ENCODE data around the gene OR10A4. TPM values are rescaled to one million over a fixed set of nuclear protein-coding genes. Genes with fewer than 3 reads are reported as not detected.
A peak's percentile ranks its signal among the peaks of the same experiment; 100 is the strongest.

The OR10A4 gene
- total RNA-seq, 1 donor from 2014 or later = not detected

DNA sequence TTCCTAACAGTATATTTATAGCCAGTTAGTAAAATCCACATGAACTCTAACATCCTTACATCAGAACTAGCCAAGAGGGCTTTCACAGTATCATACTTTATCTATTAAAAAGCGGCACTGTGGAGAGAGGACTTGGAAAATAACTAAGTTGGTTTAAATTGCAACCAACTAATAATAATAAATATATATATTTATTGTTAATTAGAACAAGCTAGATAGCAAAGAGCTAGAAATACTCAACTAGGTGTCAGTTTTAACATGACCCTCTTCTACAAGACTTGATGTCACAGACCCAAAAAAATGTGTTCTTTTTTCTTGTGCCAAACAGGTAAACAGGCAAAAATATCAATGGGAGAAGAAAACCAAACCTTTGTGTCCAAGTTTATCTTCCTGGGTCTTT is 44.3 kb downstream of the OR10A4 start, which contains the start of gene OR2D3:
Gene OR2D3 (plus strand): TSS at position 301 of the 400 bp plus-strand sequence. CDS start 0 bp downstream, at position 301.
- DNase-seq (ENCODE audit: low read depth, low spot score) = no peak
- Mint-ChIP-seq H3K4me3 (no peak within 1 kb of the TSS), H3K4me1 (peaks cover 4% of the 10 kb centered on the region), H3K27ac (ENCODE audit: unreplicated experiment) (no peak within 1 kb of the TSS), H3K9me3 (no peaks in the 10 kb centered on the region), H3K36me3 (ENCODE audit: low read depth) (no peaks in the 10 kb centered on the region), H3K27me3 (ENCODE audit: low read depth) (no peaks in the 10 kb centered on the region)
- TF ChIP-seq, protein P1, sequence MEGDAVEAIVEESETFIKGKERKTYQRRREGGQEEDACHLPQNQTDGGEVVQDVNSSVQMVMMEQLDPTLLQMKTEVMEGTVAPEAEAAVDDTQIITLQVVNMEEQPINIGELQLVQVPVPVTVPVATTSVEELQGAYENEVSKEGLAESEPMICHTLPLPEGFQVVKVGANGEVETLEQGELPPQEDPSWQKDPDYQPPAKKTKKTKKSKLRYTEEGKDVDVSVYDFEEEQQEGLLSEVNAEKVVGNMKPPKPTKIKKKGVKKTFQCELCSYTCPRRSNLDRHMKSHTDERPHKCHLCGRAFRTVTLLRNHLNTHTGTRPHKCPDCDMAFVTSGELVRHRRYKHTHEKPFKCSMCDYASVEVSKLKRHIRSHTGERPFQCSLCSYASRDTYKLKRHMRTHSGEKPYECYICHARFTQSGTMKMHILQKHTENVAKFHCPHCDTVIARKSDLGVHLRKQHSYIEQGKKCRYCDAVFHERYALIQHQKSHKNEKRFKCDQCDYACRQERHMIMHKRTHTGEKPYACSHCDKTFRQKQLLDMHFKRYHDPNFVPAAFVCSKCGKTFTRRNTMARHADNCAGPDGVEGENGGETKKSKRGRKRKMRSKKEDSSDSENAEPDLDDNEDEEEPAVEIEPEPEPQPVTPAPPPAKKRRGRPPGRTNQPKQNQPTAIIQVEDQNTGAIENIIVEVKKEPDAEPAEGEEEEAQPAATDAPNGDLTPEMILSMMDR (conservative IDR thresholded peaks at IDR 0.05) = no peak

DNA sequence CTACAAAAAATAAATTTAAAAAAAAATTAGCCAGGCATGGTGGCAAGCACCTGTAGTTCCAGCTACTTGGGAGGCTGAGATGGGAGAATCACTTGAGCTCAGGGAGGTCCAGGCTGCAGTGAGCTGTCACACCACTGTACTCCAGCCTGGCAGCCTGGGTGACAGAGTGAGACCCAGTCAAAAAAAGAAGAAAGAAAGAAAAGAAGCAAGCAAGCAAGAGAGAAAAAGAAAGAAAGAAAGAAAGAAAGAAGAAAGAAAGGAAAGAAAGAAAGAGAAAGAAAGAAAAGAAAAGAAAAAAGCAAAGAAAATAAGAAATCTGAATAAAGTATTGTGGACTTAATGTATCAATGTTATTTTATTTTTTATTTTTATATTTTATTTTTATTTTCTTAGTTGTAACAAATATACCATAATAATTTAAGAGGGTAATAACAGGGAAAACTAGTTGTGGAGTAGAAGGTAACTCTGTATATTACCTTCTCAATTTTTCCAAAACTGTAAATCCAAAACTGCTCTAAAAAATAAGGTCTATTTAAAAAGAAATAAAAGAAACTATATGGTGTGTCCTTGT is 48.7 kb downstream of the OR10A4 start:
- H3K27me3 Mint-ChIP-seq (ENCODE audit: low read depth) = no peaks in the 10 kb centered on the region
- no peak overlapping the region for H3K27ac Mint-ChIP-seq (ENCODE audit: unreplicated experiment)
- peak overlapping the region; percentile 98 for H3K4me3 Mint-ChIP-seq
- H3K4me1 Mint-ChIP-seq = peaks cover 32% of the 10 kb centered on the region
- H3K9me3 Mint-ChIP-seq = no peaks in the 10 kb centered on the region
- TF ChIP-seq, protein P1 (conservative IDR thresholded peaks at IDR 0.05) = no peak
- H3K36me3 Mint-ChIP-seq (ENCODE audit: low read depth) = no peaks in the 10 kb centered on the region
- no peak for DNase-seq (ENCODE audit: low read depth, low spot score)

DNA sequence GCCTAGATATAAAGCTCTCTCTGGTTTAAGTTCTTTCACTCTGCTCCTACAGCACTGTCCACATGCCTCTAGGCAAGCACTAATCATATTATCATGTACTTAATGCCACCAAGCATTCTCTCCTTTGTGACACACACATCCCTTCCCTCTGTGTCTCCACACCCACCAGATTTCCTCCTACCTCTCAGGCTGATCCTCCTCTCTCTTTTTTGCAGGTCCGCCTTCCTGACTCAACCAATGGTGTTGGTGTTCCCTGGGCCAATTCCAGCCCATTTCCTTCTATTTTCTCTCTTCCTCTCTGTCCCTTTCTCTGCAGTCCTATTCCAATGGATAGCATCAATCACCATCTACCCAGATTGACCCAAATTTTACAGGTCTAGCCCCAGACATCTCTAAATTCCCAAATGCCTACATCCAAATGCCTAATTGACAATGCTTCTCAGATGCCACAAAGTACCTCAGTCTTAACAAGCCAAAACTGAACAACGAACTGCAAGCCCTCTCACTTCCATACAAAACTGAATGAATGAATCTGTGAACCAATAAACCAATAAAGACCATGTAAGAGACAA is 49.3 kb downstream of the OR10A4 start:
- H3K36me3 Mint-ChIP-seq (ENCODE audit: low read depth) = no peaks in the 10 kb centered on the region
- H3K27ac Mint-ChIP-seq (ENCODE audit: unreplicated experiment) = peak overlapping the region; percentile 94
- H3K4me1 Mint-ChIP-seq = peaks cover 32% of the 10 kb centered on the region
- TF ChIP-seq, protein P1 (conservative IDR thresholded peaks at IDR 0.05) = no peak
- H3K4me3 Mint-ChIP-seq = peak overlapping the region; percentile 98
- no peaks in the 10 kb centered on the region for H3K9me3 Mint-ChIP-seq
- H3K27me3 Mint-ChIP-seq (ENCODE audit: low read depth) = no peaks in the 10 kb centered on the region
- DNase-seq (ENCODE audit: low read depth, low spot score) = peak; percentile 7

DNA sequence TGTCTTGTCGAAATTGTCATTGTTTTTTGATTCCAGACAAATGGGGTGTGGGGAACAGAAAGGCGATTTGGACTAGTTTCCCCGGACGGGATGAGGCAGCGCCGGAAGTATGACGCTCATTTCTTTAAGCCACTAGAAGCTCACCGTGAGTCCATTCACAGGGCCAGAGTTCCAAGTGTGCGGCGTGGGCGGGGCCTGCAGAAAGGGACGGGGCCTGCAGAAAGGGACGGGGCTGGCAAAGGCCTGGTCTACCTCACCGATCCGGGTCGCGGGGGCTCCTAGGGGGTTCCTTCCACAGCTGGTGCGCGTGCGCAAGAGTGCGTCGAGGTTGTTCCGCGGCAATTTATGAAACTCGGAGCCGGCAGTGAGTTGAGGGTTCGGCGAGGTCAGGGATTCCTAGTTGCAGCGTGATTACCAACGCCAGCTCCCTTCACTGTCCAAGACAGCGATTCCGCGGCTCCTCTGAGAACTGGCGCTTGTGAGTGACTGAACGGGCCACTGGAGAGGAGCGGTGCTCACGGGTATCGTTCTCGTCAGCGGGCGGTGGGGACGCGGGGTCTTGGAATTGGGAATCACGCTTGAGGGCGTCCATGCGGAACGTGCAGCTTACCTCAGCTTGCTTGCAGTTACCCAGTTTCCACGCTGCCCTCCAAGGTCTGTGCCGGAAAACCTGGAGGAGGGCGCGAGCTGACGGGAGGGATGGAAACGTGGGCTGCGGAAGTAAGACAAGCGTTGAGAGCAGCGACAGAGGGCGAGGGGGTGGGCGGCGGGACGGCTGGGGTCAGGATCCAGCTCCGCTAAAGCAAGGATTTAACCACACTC is 50.0 kb downstream of the OR10A4 start, which contains the start of gene ZNF215:
Gene ZNF215 (plus strand): TSS at position 219 of the 822 bp plus-strand sequence. CDS start 5,847 bp downstream, outside the sequence.
- Mint-ChIP-seq H3K9me3 (no peaks in the 10 kb centered on the region), H3K36me3 (ENCODE audit: low read depth) (no peaks in the 10 kb centered on the region), H3K4me3 (peak within 1 kb of the TSS; percentile 98), H3K27me3 (ENCODE audit: low read depth) (no peaks in the 10 kb centered on the region), H3K4me1 (peaks cover 32% of the 10 kb centered on the region), H3K27ac (ENCODE audit: unreplicated experiment) (peak within 1 kb of the TSS; percentile 94)
- TF ChIP-seq, protein P1 (conservative IDR thresholded peaks at IDR 0.05) = no peak
- DNase-seq (ENCODE audit: low read depth, low spot score) = peak; percentile 69

DNA sequence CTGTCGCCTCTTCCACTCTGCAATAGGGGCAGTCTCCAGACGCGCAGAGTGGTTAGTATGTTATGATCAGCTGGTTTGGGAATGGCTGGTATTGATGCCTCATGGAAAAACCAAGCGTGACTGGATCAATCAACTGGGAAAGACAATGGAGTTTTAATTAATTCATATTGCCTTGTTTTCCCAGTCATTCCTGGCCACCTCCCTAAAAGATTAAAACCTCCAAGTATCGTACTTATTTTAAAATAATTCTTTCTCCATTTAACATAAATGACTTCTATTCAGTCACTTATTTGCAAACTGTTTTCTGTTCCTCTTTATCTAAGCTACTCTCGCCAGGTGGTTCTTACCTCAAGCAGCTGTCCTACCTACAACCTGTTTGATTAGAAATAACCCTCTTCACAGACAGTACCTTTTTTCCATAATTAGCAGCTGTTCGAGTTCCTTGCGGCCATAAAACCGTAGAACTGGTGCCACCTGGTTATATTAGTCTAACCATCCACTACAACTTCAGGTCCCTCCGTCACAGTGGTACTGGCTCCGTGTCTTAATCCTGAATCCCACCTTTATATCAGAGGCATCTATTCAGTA is 50.7 kb downstream of the OR10A4 start:
- H3K36me3 Mint-ChIP-seq (ENCODE audit: low read depth) = no peaks in the 10 kb centered on the region
- no peak for DNase-seq (ENCODE audit: low read depth, low spot score)
- no peaks in the 10 kb centered on the region for H3K9me3 Mint-ChIP-seq
- H3K27ac Mint-ChIP-seq (ENCODE audit: unreplicated experiment) = no peak overlapping the region
- peak overlapping the region; percentile 98 for H3K4me3 Mint-ChIP-seq
- TF ChIP-seq, protein P1 (conservative IDR thresholded peaks at IDR 0.05) = no peak
- peaks cover 32% of the 10 kb centered on the region for H3K4me1 Mint-ChIP-seq
- no peaks in the 10 kb centered on the region for H3K27me3 Mint-ChIP-seq (ENCODE audit: low read depth)

Measured in neural crest cell (in vitro differentiated cells).